Measurements from ENCODE around the gene TARP.

TARP gene

DNA sequence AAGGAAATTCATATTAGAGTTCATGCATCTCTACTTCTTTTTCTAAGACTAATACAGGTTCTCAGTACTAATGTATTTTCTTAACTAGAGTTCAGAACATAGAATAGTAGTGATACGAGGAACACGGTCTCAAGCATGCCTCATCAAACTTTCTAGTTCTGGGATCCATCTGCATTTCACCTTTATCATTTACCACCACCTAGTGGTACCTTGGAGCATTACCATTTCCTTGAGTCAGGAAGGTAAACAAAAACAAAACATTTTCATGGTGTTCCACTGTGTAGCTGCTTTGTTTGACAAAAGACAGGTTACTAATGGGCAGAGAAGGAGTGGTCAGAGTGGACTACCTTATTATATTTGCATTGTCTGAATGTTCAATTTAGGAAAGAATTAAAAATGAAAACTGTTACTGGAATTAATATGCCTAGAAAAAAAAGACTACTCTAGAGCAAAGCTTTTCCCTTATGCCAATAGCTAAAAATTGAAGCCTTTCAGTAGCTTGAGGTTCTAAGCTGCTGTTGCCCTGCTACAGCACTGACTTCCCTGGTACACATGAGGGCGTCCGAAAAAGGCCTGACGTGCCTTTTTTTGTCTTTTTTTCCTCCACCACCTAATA is 50.8 kb downstream of the TARP start:
- Histone ChIP-seq H3K9me3 (replicated peaks in 1 of 3) (no peaks in the 10 kb centered on the region), H3K4me1 (replicated peaks in 1 of 2) (no peaks in the 10 kb centered on the region), H3K27me3 (no peaks in the 10 kb centered on the region), H3K27ac (no peak overlapping the region), H3K4me3 (no peak overlapping the region), H3K36me3 (replicated peaks in 1 of 2) (peaks cover 0 to 51% of the 10 kb centered on the region in 2 donors)
- 61 to 63% (median 62%) methylated on average over 5 of the region's 5 CpGs for WGBS, 4 donors
- intact Hi-C loops (cut with DNase I): loop anchor here (5.0 to 10.0 kb wide), 3 partner anchors 115 to 328 kb away; no protein-coding TSS in a partner anchor
- TF ChIP-seq, protein P1, sequence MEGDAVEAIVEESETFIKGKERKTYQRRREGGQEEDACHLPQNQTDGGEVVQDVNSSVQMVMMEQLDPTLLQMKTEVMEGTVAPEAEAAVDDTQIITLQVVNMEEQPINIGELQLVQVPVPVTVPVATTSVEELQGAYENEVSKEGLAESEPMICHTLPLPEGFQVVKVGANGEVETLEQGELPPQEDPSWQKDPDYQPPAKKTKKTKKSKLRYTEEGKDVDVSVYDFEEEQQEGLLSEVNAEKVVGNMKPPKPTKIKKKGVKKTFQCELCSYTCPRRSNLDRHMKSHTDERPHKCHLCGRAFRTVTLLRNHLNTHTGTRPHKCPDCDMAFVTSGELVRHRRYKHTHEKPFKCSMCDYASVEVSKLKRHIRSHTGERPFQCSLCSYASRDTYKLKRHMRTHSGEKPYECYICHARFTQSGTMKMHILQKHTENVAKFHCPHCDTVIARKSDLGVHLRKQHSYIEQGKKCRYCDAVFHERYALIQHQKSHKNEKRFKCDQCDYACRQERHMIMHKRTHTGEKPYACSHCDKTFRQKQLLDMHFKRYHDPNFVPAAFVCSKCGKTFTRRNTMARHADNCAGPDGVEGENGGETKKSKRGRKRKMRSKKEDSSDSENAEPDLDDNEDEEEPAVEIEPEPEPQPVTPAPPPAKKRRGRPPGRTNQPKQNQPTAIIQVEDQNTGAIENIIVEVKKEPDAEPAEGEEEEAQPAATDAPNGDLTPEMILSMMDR (IDR thresholded peaks at IDR 0.05): peak; percentile 83 to 96 (median 90)
- TF ChIP-seq POLR2A (IDR thresholded peaks at IDR 0.05): no peak
- DNase-seq: peak in 3 of 7 donors; percentile 27 to 41 (median 31)

DNA sequence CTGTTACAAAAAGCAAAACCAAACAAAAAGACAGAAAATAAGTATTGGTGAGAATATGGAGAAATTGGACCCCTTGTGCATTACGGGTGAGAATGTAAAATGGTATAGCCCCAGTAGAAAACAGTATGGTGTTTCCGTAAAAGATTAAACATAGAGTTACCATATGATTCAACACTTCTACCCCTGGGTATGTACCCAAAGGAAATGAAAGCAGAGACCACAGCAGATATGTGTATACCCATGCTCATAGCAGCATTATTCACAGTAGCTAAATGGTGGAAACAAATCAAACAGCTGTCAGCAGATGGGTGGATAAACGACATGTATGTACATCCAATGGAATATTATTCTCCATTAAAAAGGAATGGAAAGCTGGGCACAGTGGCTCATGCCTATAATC is 53.0 kb downstream of the TARP start:
- 73 to 89% (median 81%) methylated on average over 3 of the region's 3 CpGs for WGBS, 4 donors
- H3K9me3 ChIP-seq (replicated peaks in 1 of 3): no peaks in the 10 kb centered on the region
- TF ChIP-seq, protein P1 (IDR thresholded peaks at IDR 0.05): no peak
- TF ChIP-seq POLR2A (IDR thresholded peaks at IDR 0.05): no peak
- peaks cover 1 to 7% of the 10 kb centered on the region in 2 donors for H3K4me1 ChIP-seq (replicated peaks in 1 of 2)
- no peak for DNase-seq
- H3K36me3 ChIP-seq (replicated peaks in 1 of 2): peaks cover 0 to 52% of the 10 kb centered on the region in 2 donors
- intact Hi-C loops (cut with DNase I): loop anchor here (5.0 to 10.0 kb wide), 3 partner anchors 113 to 326 kb away; no protein-coding TSS in a partner anchor
- no peak overlapping the region for H3K27ac ChIP-seq
- no peaks in the 10 kb centered on the region for H3K27me3 ChIP-seq
- H3K4me3 ChIP-seq: no peak overlapping the region

DNA sequence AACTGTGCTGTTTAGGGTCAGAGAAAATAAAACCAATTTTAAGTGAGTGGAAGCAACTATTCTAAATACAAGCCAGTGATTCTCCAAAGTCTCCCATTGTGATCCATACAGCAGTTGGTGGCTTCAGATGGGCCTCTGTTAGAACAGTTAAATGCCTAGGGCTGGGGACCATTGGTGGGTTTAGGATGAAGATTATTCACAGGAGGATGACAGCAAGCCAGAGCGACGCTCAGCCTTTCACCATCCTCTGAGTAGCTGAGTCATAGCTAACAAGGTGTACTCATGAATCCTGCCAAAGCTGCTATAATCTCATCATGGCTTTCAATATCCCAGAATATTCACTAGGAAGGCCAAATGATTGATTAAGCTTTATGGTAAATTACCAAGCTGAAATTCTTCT is 55.8 kb downstream of the TARP start:
- DNase-seq: no peak
- TF ChIP-seq POLR2A (IDR thresholded peaks at IDR 0.05): no peak
- TF ChIP-seq, protein P1 (IDR thresholded peaks at IDR 0.05): no peak
- H3K36me3 ChIP-seq (replicated peaks in 1 of 2): peaks cover 0 to 47% of the 10 kb centered on the region in 2 donors
- WGBS, 4 donors: 79 to 89% (median 87%) methylated on average over 2 of the region's 2 CpGs
- H3K4me3 ChIP-seq: no peak overlapping the region
- peaks cover 6 to 15% of the 10 kb centered on the region in 2 donors for H3K4me1 ChIP-seq (replicated peaks in 1 of 2)
- H3K27ac ChIP-seq: no peak overlapping the region
- H3K9me3 ChIP-seq (replicated peaks in 1 of 3): no peaks in the 10 kb centered on the region
- no peaks in the 10 kb centered on the region for H3K27me3 ChIP-seq
- intact Hi-C loops (cut with DNase I): loop anchor here in 1 of 2 donors (5.0 kb wide), 1 partner anchor 100 kb away; no protein-coding TSS in a partner anchor

DNA sequence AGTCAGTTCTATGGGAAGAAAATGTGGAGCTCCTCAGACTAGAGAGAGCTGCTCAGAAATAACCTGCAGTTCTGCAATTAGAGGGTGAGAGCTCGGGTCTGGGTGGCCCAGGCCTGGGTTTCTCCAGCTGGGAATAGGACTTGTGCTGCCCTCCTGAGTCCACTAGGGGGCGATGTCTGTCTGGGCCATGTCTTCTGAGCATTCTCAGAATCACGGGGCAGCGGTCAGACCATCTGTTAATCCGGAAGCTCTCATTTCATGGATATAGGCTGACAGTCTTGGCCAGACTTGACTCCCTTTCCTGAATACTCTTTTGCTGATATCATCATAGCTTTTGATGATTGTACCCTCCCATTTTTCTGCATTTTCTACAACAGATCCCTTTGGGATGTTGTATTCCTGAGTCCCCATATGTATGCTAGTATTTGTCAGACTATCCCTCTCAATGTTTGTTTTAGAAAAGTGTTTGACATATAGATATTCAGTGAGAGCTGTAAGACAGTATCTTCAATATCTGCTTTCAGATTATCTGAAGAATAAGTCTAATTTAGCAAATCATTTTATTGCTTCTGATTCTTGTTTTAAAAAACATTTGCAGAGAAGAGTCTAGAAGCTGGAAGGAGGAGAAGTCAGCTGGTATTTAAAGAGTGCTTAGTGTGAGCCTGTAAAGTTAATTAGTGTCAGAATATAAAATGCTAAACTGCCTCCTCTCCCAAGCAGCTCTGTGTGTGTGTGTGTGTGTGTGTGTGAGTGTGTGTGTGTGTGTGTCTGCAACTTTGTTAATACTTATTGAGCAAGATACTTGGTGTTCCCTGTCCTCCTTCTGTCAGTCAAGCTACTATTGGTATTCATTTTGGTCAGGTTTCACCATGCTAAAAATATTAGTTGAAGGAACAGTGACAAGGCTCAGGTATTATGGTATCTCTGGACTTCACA is 57.4 kb downstream of the TARP start:
- Histone ChIP-seq H3K27me3 (no peaks in the 10 kb centered on the region), H3K4me1 (replicated peaks in 1 of 2) (peaks cover 6 to 15% of the 10 kb centered on the region in 2 donors), H3K27ac (peak overlapping the region in 2 of 5 donors; percentile 10 to 35), H3K9me3 (replicated peaks in 1 of 3) (no peaks in the 10 kb centered on the region), H3K36me3 (replicated peaks in 1 of 2) (peaks cover 0 to 40% of the 10 kb centered on the region in 2 donors), H3K4me3 (no peak overlapping the region)
- no peak for TF ChIP-seq POLR2A (IDR thresholded peaks at IDR 0.05)
- TF ChIP-seq, protein P1 (IDR thresholded peaks at IDR 0.05): peak; percentile 70 to 92 (median 81)
- DNase-seq: peak; percentile 69 to 92 (median 82)
- WGBS, 4 donors: 7 to 35% (median 18%) methylated on average over 4 to 5 of the region's 5 CpGs
- intact Hi-C loops (cut with DNase I): loop anchor here in 1 of 2 donors (5.0 kb wide), 1 partner anchor 101 kb away; no protein-coding TSS in a partner anchor
